HG03378 (cell line): ENCODE data around the gene DGKG.

Experiments used
- ATAC-seq: cut with Tn5 transposase; IDR thresholded peaks from one replicate; pipeline ENCODE4 v1.9.1; 2021; ENCODE audit warnings: mild to moderate bottlenecking, moderate library complexity; ENCODE audit not compliant: unreplicated experiment

Gene DGKG

GRCh38 chr3:186368176-186368575, 6.1 kb upstream of the DGKG start:
- no peak for ATAC-seq

GRCh38 chr3:186367631-186368030, 5.6 kb upstream of the DGKG start:
- no peak for ATAC-seq

- no peak for ATAC-seq
Measured at GRCh38 chr3:186366206-186366605, 4.2 kb upstream of the DGKG start.

GRCh38 chr3:186365202-186365974, 3.4 kb upstream of the DGKG start:
- no peak for ATAC-seq

GRCh38 chr3:186362988-186363387, 954 bp upstream of the DGKG start:
- no peak for ATAC-seq

- ATAC-seq, result no peak
Measured at GRCh38 chr3:186362537-186362842, 456 bp upstream of the DGKG start.

- ATAC-seq, result no peak
Measured at GRCh38 chr3:186361246-186361761, 730 bp downstream of the DGKG start.

- no peak for ATAC-seq
Measured at GRCh38 chr3:186360779-186361178, 1.3 kb downstream of the DGKG start.

- ATAC-seq, result no peak
Measured at GRCh38 chr3:186359078-186359477, 3.0 kb downstream of the DGKG start.

- no peak for ATAC-seq
Measured at GRCh38 chr3:186356152-186356551, 5.9 kb downstream of the DGKG start.

GRCh38 chr3:186354100-186354499, 7.9 kb downstream of the DGKG start:
- ATAC-seq, result no peak

- no peak for ATAC-seq
Measured at GRCh38 chr3:186352369-186352768, 9.7 kb downstream of the DGKG start.

- peak; percentile 68 for ATAC-seq
Measured at GRCh38 chr3:186342197-186342596, 19.8 kb downstream of the DGKG start.

GRCh38 chr3:186340204-186340603, 21.8 kb downstream of the DGKG start:
- no peak for ATAC-seq

GRCh38 chr3:186339180-186339918, 22.7 kb downstream of the DGKG start:
- no peak for ATAC-seq

- no peak for ATAC-seq
Measured at GRCh38 chr3:186333256-186333655, 28.8 kb downstream of the DGKG start.

- ATAC-seq, result no peak
Measured at GRCh38 chr3:186330772-186331460, 31.1 kb downstream of the DGKG start.

GRCh38 chr3:186329589-186329988, 32.4 kb downstream of the DGKG start:
- ATAC-seq, result no peak

- ATAC-seq, result no peak
Measured at GRCh38 chr3:186327912-186328487, 34.0 kb downstream of the DGKG start.

GRCh38 chr3:186322761-186323160, 39.3 kb downstream of the DGKG start:
- ATAC-seq, result no peak

- no peak for ATAC-seq
Measured at GRCh38 chr3:186321746-186322145, 40.3 kb downstream of the DGKG start.
